HFFc6 (cell line): ENCODE data around the gene BSDC1. TPM values are rescaled to one million over a fixed set of nuclear protein-coding genes. Genes with fewer than 3 reads are reported as not detected.

ENCODE experiments used
- DNase-seq: peaks from one replicate; pipeline ENCODE4 v3.0.0-alpha.2; 2018
- H3K27ac Mint-ChIP-seq: 2 replicates; pipeline ENCODE4 v1.8.0; 2020; ENCODE audit warnings: mild to moderate bottlenecking, mixed read lengths
- H3K27me3 Mint-ChIP-seq: 2 replicates; pipeline ENCODE4 v1.8.0; 2021; ENCODE audit warnings: mild to moderate bottlenecking, moderate library complexity, mixed read lengths; ENCODE audit not compliant: insufficient read depth
- H3K36me3 Mint-ChIP-seq: 2 replicates; pipeline ENCODE4 v1.8.0; 2021; ENCODE audit warnings: low read depth, mixed read lengths
- H3K4me1 Mint-ChIP-seq: 2 replicates; pipeline ENCODE4 v1.8.0; 2020; ENCODE audit warnings: low read depth, mixed read lengths
- H3K4me3 Mint-ChIP-seq: 2 replicates; pipeline ENCODE4 v1.8.0; 2020; ENCODE audit warnings: mild to moderate bottlenecking, moderate library complexity, mixed read lengths
- H3K9me3 Mint-ChIP-seq: 2 replicates; pipeline ENCODE4 v1.8.0; 2020; ENCODE audit warnings: mild to moderate bottlenecking, mixed read lengths
- CTCF ChIP-seq: fragments of 200-600 bp; sonication (generic); IDR thresholded peaks from 2 replicates; pipeline ENCODE4 v1.5.0; 2021; ENCODE audit warnings: antibody characterized with exemption, mild to moderate bottlenecking
- total RNA-seq, 6 experiments: library from RNA; stranded (reverse); fragmentation: NEBNext Ultra II Directional; extraction: Animal tissue kit (Norgen Biotek cat#: 25700); gene quantifications; 2 replicates in 1 of 6; 3 replicates in 5 of 6; pipeline ENCODE4 v1.2.3, GENCODE V29; 2021

Gene BSDC1
- total RNA-seq, 6 experiments from 2014 or later, result 52.9 to 65.5 (median 60.1) TPM

- Mint-ChIP-seq H3K4me1 (no peaks in the 10 kb centered on the region), H3K27me3 (peaks cover 2% of the 10 kb centered on the region; the same call in 1 of the 2 replicates), H3K27ac (no peak overlapping the region), H3K4me3 (no peak overlapping the region), H3K9me3 (no peaks in the 10 kb centered on the region), H3K36me3 (peaks cover 10% of the 10 kb centered on the region)
- no peak for TF ChIP-seq CTCF
- DNase-seq, result no peak
Measured at GRCh38 chr1:32377541-32378220, 16.6 kb downstream of the BSDC1 start.

- Mint-ChIP-seq H3K36me3 (peaks cover 10% of the 10 kb centered on the region), H3K9me3 (no peaks in the 10 kb centered on the region), H3K27ac (no peak overlapping the region), H3K4me1 (peaks cover 5% of the 10 kb centered on the region; the same call in 1 of the 2 replicates), H3K4me3 (no peak overlapping the region), H3K27me3 (peaks cover 2% of the 10 kb centered on the region; the same call in 1 of the 2 replicates)
- DNase-seq, result no peak
- no peak for TF ChIP-seq CTCF
Measured at GRCh38 chr1:32376199-32376598, 18.0 kb downstream of the BSDC1 start.

- Mint-ChIP-seq H3K4me1 (peaks cover 5% of the 10 kb centered on the region; the same call in 1 of the 2 replicates), H3K9me3 (no peaks in the 10 kb centered on the region), H3K4me3 (no peak overlapping the region), H3K27ac (no peak overlapping the region), H3K27me3 (peaks cover 2% of the 10 kb centered on the region; the same call in 1 of the 2 replicates), H3K36me3 (peaks cover 2% of the 10 kb centered on the region)
- DNase-seq, result no peak
- no peak for TF ChIP-seq CTCF
Measured at GRCh38 chr1:32373996-32374592, 20.1 kb downstream of the BSDC1 start.

GRCh38 chr1:32372149-32372756 is 22.0 kb downstream of the BSDC1 start:
- Mint-ChIP-seq H3K4me1 (peaks cover 5% of the 10 kb centered on the region; the same call in 1 of the 2 replicates), H3K36me3 (no peaks in the 10 kb centered on the region), H3K27ac (no peak overlapping the region), H3K27me3 (peaks cover 2% of the 10 kb centered on the region; the same call in 1 of the 2 replicates), H3K9me3 (no peaks in the 10 kb centered on the region), H3K4me3 (no peak overlapping the region)
- DNase-seq, result no peak
- TF ChIP-seq CTCF, result no peak

- Mint-ChIP-seq H3K27ac (no peak overlapping the region), H3K27me3 (no peaks in the 10 kb centered on the region), H3K4me1 (peaks cover 5% of the 10 kb centered on the region; the same call in 1 of the 2 replicates), H3K36me3 (peaks cover 8% of the 10 kb centered on the region), H3K9me3 (no peaks in the 10 kb centered on the region), H3K4me3 (no peak overlapping the region)
- no peak for TF ChIP-seq CTCF
- no peak for DNase-seq
Measured at GRCh38 chr1:32367912-32368635, 26.2 kb downstream of the BSDC1 start.
